Measurements from ENCODE around the gene CDIP1.

Gene CDIP1

GRCh38 chr16:4531811-4532210 is 6.8 kb downstream of the CDIP1 start:
- no peak for DNase-seq (ENCODE audit: low read depth in 1 of 2, low spot score in 1 of 2)
- Histone ChIP-seq H3K27ac (replicated peaks) (no peak overlapping the region), H3K27me3 (ENCODE audit: insufficient read depth, poor library complexity, severe bottlenecking) (no peaks in the 10 kb centered on the region), H3K4me3 (replicated peaks; ENCODE audit: insufficient read depth, low read length) (no peak overlapping the region)
- TF ChIP-seq, protein P1, sequence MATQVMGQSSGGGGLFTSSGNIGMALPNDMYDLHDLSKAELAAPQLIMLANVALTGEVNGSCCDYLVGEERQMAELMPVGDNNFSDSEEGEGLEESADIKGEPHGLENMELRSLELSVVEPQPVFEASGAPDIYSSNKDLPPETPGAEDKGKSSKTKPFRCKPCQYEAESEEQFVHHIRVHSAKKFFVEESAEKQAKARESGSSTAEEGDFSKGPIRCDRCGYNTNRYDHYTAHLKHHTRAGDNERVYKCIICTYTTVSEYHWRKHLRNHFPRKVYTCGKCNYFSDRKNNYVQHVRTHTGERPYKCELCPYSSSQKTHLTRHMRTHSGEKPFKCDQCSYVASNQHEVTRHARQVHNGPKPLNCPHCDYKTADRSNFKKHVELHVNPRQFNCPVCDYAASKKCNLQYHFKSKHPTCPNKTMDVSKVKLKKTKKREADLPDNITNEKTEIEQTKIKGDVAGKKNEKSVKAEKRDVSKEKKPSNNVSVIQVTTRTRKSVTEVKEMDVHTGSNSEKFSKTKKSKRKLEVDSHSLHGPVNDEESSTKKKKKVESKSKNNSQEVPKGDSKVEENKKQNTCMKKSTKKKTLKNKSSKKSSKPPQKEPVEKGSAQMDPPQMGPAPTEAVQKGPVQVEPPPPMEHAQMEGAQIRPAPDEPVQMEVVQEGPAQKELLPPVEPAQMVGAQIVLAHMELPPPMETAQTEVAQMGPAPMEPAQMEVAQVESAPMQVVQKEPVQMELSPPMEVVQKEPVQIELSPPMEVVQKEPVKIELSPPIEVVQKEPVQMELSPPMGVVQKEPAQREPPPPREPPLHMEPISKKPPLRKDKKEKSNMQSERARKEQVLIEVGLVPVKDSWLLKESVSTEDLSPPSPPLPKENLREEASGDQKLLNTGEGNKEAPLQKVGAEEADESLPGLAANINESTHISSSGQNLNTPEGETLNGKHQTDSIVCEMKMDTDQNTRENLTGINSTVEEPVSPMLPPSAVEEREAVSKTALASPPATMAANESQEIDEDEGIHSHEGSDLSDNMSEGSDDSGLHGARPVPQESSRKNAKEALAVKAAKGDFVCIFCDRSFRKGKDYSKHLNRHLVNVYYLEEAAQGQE (IDR thresholded peaks at IDR 0.05; ENCODE audit: insufficient replicate concordance, low read depth) = no peak
- TF ChIP-seq, protein P2, sequence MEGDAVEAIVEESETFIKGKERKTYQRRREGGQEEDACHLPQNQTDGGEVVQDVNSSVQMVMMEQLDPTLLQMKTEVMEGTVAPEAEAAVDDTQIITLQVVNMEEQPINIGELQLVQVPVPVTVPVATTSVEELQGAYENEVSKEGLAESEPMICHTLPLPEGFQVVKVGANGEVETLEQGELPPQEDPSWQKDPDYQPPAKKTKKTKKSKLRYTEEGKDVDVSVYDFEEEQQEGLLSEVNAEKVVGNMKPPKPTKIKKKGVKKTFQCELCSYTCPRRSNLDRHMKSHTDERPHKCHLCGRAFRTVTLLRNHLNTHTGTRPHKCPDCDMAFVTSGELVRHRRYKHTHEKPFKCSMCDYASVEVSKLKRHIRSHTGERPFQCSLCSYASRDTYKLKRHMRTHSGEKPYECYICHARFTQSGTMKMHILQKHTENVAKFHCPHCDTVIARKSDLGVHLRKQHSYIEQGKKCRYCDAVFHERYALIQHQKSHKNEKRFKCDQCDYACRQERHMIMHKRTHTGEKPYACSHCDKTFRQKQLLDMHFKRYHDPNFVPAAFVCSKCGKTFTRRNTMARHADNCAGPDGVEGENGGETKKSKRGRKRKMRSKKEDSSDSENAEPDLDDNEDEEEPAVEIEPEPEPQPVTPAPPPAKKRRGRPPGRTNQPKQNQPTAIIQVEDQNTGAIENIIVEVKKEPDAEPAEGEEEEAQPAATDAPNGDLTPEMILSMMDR (IDR thresholded peaks at IDR 0.05; ENCODE audit: insufficient read depth, low read length) = no peak
- TF ChIP-seq GABPA (IDR thresholded peaks at IDR 0.05; ENCODE audit: low read depth) (no peak), SPI1 (IDR thresholded peaks at IDR 0.05; ENCODE audit: borderline replicate concordance, low read depth) (no peak), POLR2AphosphoS5 (IDR thresholded peaks at IDR 0.05; ENCODE audit: low read depth) (no peak)

DNA sequence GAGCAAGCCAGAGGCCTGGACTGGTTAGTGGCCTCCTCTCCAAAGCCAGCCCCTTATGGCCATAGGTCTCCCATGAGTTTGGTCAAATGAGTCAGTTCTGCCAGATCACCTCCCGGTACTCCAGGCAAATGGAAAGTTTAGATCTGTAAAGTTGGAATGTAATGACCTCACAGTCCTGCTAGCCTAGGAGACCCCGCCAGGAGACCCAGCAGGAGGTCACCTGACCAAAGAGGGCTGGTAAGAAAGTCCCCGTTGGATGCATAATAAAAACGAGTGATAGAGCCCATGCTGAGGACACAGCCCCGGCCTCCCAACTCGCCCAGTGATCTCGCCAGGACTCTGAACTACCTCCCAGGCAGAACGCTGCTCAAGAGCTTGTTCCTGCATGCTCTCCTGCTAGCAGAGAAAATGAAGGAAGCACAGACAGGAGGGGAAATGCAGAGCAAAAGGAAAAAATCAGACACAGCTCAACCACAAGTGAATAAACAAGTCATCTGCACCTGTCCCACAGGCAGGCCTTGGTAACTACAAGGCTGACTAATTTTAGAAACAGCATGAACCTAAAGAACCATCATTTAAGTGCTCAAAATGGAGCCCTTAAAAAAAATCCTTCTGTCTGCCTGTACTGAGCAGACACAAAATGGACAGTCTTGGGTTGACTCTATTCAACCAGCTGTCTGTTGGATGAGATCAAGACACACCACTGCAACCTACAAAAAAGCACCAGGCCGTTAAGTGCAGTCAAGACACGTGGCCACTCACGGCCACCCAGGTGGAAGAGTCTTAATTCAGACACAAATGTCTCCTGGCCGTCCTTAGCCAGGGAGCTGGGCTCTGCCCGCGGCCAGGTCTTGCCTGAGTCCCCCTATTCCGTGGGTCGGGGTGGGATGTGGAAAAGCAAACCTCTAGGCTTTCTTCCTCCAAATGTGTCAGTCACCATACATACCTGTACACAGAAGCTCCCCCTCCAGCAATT is 9.2 kb downstream of the CDIP1 start:
- Histone ChIP-seq H3K27me3 (ENCODE audit: insufficient read depth, poor library complexity, severe bottlenecking) (no peaks in the 10 kb centered on the region), H3K4me3 (replicated peaks; ENCODE audit: insufficient read depth, low read length) (no peak overlapping the region), H3K27ac (replicated peaks) (peak overlapping the region; percentile 24)
- DNase-seq (ENCODE audit: low read depth in 1 of 2, low spot score in 1 of 2) = peak in 1 of 2 experiments; percentile 29
- no peak for TF ChIP-seq GABPA (IDR thresholded peaks at IDR 0.05; ENCODE audit: low read depth)
- TF ChIP-seq, protein P2 (IDR thresholded peaks at IDR 0.05; ENCODE audit: insufficient read depth, low read length) = no peak
- TF ChIP-seq, protein P1 (IDR thresholded peaks at IDR 0.05; ENCODE audit: insufficient replicate concordance, low read depth) = no peak
- TF ChIP-seq SPI1 (IDR thresholded peaks at IDR 0.05; ENCODE audit: borderline replicate concordance, low read depth) = no peak
- no peak for TF ChIP-seq POLR2AphosphoS5 (IDR thresholded peaks at IDR 0.05; ENCODE audit: low read depth)

- Histone ChIP-seq H3K4me3 (replicated peaks; ENCODE audit: insufficient read depth, low read length) (no peak overlapping the region), H3K27me3 (ENCODE audit: insufficient read depth, poor library complexity, severe bottlenecking) (no peaks in the 10 kb centered on the region), H3K27ac (replicated peaks) (no peak overlapping the region)
- TF ChIP-seq, protein P2 (IDR thresholded peaks at IDR 0.05; ENCODE audit: insufficient read depth, low read length) = no peak
- TF ChIP-seq SPI1 (IDR thresholded peaks at IDR 0.05; ENCODE audit: borderline replicate concordance, low read depth) = no peak
- no peak for TF ChIP-seq POLR2AphosphoS5 (IDR thresholded peaks at IDR 0.05; ENCODE audit: low read depth)
- TF ChIP-seq GABPA (IDR thresholded peaks at IDR 0.05; ENCODE audit: low read depth) = no peak
- TF ChIP-seq, protein P1 (IDR thresholded peaks at IDR 0.05; ENCODE audit: insufficient replicate concordance, low read depth) = no peak
- DNase-seq (ENCODE audit: low read depth in 1 of 2, low spot score in 1 of 2) = no peak
Observed at GRCh38 chr16:4525634-4526277, 12.8 kb downstream of the CDIP1 start.

Measured in HL-60 (cell line).